GM12875 (cell line): Measurements from ENCODE around the gene VWA3B.

ENCODE experiments used
- H3K4me3 ChIP-seq: one replicate; pipeline ENCODE4 v1.5.1; 2011; ENCODE audit warnings: low read depth, low read length, control low read depth
- CTCF ChIP-seq: IDR thresholded peaks from 2 replicates; pipeline ENCODE4 v1.5.1; 2011; ENCODE audit warnings: low read depth, mild to moderate bottlenecking, control low read depth, inconsistent platforms, low read length, moderate library complexity, borderline replicate concordance; ENCODE audit not compliant: insufficient read depth

The VWA3B gene

GRCh38 chr2:98153481-98153880 is 66.5 kb downstream of the VWA3B start:
- TF ChIP-seq CTCF: no peak
- no peak overlapping the region for H3K4me3 ChIP-seq

- no peak overlapping the region for H3K4me3 ChIP-seq
- no peak for TF ChIP-seq CTCF
These were observed 68.3 kb downstream of the VWA3B start for GRCh38 chr2:98155291-98155690.

- H3K4me3 ChIP-seq: no peak overlapping the region
- TF ChIP-seq CTCF: no peak
These were observed 68.7 kb downstream of the VWA3B start for GRCh38 chr2:98155716-98156115.

GRCh38 chr2:98156304-98156703 is 69.3 kb downstream of the VWA3B start:
- H3K4me3 ChIP-seq: no peak overlapping the region
- no peak for TF ChIP-seq CTCF

GRCh38 chr2:98157557-98157956 is 70.6 kb downstream of the VWA3B start:
- TF ChIP-seq CTCF: peak; percentile 40; the same call in 1 of the 2 replicates
- no peak overlapping the region for H3K4me3 ChIP-seq

- H3K4me3 ChIP-seq: no peak overlapping the region
- TF ChIP-seq CTCF: no peak
These were observed 71.3 kb downstream of the VWA3B start for GRCh38 chr2:98158305-98158704.

- no peak overlapping the region for H3K4me3 ChIP-seq
- no peak for TF ChIP-seq CTCF
These were observed 73.6 kb downstream of the VWA3B start for GRCh38 chr2:98160554-98160953.
